Stimulated activated CD8-positive, alpha-beta memory T cell treated with anti-CD3 and anti-CD28 coated beads, Interleukin-15, amount 100 ng/mL, for 48 hours (primary cell): Measurements from ENCODE around the gene CPOX.

ENCODE experiments used
- DNase-seq, 2 donors: peaks; one replicate each; pipeline ENCODE4 v3.0.0-alpha.2; 2020; ENCODE audit warnings: low read depth in 2 of 2

CPOX gene

DNA sequence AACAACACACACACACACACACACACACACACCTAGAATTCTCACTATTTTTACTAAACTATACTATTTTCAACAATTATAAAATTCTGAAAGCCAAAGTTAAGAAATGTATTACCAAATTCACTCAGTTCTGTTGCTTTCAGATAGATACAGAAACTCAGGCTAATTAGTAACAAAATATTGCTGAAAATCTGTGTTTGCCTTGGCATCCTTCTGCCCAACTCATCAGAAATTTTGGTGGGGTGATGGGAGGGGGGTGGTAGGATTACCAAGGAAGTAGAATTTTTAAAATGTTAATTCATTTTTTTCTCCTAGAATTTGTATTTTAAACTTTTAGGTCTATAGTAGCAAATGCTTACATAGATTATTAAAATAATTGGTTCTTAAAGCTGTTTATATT is 2.7 kb upstream of the CPOX start:
- DNase-seq: no peak

DNA sequence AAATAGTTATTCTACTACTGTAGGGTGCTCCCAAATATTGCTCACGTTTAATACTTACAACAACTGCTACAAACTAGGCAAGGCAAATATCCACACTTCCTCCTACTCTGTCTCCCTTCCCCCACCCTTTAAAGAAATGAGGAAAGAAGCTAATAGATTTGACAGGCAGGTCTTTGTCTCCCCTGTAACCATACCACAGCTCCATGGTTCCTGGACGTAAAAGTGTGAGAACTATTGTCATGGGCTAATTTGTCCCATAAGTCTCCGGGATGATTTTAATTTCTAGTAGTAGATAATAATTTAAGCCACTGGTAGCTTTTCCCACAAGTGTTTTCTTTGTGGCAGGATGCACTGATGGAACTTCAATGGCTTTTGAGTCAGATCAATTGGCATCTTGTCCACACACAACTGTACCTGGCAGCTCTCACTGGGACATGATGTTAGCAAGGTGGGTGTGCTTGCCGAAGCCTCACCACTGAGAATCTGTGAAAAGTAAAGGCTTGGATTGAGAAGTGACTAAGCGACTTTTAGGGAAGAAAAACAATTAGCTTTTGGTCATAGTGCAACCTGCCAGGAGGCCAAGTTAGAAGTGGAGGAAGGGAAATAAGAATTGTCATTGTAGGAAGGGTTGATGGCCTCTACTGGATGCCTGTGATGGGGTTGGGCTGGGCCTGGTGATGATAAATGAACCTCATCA is 1.4 kb upstream of the CPOX start:
- DNase-seq: no peak

- DNase-seq: no peak
Observed at GRCh38 chr3:98592345-98592935, 971 bp downstream of the CPOX start.

DNA sequence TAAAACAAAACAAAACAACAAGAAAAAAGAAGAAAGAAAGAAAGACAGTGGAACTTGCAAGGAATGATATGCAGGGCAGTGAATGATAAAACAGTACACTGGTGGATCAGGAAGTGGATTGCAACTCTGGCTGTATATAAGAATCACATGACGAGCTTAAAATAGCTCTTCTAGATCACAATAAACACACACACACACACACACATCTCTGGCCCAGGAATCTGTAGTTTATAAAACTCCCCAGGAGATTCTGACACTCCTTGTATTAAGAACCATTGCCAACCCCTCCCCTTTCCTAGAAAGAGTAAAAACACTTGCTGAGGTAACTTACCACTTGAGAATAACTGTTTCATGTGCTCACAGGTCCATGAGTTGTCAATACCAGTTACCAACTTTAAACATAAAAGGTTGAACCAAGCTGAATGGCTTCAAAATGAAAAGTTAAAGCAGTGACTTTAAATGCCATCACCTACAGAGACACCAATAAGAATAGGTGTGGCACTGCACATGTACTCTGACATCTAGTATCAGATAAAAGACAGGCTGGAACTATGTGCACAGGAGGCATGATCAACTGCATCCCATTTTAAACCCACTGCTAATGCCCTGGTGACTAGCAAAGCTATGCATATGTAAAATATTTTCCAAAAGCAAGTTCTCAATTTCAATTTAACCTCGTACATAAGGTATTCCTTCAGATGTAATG is 3.9 kb downstream of the CPOX start:
- no peak for DNase-seq

DNA sequence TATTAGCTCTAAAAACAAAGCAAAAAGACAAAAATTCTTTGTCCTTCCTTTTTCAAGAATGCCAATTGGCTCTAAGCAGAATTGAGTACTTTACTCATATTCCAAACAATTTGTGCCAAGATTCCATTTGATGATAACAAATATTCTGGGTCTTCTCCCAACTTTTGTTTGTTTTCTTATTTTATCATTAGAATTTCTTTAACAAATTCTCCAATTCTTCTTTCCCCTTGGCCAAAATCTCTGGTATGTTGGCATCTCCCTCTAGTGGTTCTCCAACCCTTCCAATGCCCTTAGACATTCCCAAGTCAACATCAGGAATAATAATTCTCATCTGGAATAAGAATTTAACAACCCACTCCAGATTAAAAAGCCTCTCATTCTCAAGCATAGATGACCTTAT is 5.3 kb downstream of the CPOX start:
- DNase-seq: no peak

GRCh38 chr3:98587654-98588053 is 5.8 kb downstream of the CPOX start:
- DNase-seq: no peak

- DNase-seq: no peak
Observed at GRCh38 chr3:98584547-98584946, 8.9 kb downstream of the CPOX start.

DNA sequence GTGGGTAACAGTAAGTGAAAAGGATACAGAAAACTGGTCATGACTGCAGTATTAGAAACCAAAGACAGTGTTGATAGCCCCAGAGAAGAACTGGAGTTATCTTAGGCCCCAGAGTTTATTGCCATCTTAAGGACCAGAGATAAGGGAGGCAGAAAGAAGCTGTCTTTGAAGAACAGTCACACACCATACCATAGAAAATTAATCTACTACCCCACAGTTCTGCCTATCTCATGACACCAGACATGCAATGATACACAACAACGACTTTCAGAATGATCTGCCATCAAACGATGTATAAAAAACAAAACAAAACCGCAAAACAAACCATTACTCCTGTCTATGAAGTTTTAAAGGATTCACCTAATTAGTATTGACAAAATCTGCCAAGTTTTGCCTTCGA is 9.6 kb downstream of the CPOX start:
- no peak for DNase-seq

DNA sequence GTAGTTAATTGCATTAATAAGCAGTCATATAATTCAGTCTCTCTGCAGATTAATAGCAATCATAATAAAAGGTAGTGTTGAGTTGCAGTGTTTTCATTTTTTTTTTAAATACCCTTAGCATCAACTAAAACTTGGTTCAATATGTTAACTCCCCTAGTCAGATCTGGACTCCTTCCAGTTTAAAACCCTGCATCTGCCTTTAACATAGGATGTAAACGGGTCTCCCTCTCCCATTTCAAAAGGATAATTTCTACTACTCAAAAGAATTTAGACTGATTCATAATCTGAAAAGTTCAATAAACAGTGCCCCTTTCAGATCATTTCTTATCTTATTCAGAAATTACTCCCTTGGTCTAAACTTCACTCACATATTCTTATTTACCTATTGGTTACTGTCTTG is 11.4 kb downstream of the CPOX start:
- DNase-seq: no peak

GRCh38 chr3:98581474-98581873 is 11.9 kb downstream of the CPOX start:
- DNase-seq: no peak

GRCh38 chr3:98580401-98581386 is 12.7 kb downstream of the CPOX start:
- no peak for DNase-seq

DNA sequence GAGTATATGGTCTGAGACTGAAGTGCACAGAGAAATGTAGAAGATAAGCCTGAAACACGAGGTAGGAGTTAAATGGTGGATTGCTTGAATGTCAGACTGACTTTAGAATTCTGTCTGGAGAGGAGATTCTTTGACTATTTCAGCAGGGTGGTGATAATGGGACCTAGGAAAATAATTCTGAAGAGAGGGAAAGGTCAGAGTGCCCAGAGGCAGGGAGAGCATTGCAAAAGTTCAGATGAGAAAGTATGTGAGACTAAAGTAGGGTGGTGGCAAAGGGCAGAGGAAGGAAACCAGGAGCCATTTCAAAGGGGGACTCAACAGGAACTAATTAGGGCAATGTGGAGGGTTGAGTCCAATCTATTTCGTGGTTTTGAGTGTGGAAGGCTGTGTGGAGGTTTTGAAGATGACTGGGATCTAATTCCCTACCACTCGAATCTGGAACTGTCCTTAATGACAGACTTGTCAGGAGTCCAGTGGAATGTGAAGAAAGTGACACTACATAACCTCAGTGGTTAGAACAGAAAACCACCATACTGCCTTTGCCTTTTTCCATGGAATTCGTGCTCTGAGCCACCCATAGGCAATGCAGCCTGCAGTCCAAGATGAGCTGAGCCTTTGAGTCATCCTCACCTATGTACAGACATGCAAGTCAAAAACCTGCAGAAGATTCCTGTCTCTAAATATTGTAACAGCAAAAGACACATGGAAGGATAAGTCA is 16.1 kb downstream of the CPOX start:
- no peak for DNase-seq

GRCh38 chr3:98574132-98574531 is 19.3 kb downstream of the CPOX start:
- DNase-seq: no peak

DNA sequence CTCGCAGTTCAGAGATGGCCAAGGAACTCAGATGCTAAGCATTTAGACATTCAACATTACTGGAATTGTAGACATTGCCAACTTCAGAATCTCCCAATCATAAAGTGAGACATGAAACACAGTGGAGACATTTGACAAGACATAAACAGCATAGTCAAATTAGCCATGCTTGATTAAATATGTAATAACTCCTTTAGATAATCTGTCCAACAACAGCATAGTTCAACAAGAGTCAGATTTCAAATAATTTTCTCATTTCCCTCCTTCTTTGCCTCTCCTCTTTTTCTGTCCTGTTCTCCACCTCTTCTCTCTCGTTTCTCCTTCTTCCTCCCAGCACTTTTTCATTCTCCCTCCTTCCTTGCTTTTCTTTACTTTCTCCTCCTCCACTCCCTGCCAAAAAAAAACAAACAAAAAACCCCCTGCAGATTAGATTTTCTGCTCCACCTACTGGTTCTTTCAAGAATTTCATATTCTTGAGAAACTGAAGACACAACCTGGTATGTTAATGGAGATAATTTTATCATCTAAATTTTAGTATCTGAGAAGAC is 20.2 kb downstream of the CPOX start:
- DNase-seq: no peak

- DNase-seq: no peak
Observed at GRCh38 chr3:98568402-98568801, 25.0 kb downstream of the CPOX start.

- DNase-seq: no peak
Observed at GRCh38 chr3:98567666-98568270, 25.6 kb downstream of the CPOX start.

DNA sequence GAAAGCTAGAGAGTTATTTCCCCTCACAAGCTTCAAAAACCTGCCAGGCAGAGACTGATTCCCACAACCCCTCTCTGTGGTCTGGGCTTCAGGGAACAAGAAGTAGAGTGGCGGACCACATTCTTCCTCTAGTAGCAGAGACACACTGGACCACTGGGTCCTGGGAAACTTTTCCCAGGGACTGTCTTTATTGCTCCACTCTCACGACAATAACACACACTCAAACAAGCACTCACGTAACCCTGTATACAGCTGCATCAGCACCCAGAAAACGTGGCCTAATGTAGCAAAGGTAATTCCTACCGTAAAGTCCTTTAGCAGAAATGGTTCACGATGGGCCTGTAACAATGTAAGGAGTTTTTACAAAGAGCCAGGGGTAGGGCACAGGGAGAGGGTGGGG is 27.6 kb downstream of the CPOX start:
- DNase-seq: no peak

GRCh38 chr3:98565237-98565643 is 28.2 kb downstream of the CPOX start:
- no peak for DNase-seq

- no peak for DNase-seq
Observed at GRCh38 chr3:98564282-98565005, 29.0 kb downstream of the CPOX start.
